Right lobe of liver (tissue), 6 donors: ENCODE results near the gene VPS13A. TPM values are rescaled to one million over a fixed set of nuclear protein-coding genes. Genes with fewer than 3 reads are reported as not detected.

Experiments used
- ATAC-seq, 4 donors: fragments of 200-7000 bp; cut with Tn5 transposase; one replicate each; pipeline ENCODE4 v1.9.1; 2020; ENCODE audit warnings: mild to moderate bottlenecking in 4 of 4, moderate library complexity in 4 of 4
- DNase-seq, 3 donors: peaks; one replicate each; pipeline ENCODE4 v3.0.0-alpha.2; 2020
- H3K27ac ChIP-seq, 3 donors: fragments of 200-600 bp; one replicate each; pipeline ENCODE4 v1.8.0; 2022
- H3K27me3 ChIP-seq, 2 donors: fragments of 200-600 bp; one replicate each; pipeline ENCODE4 v1.8.0; 2022
- H3K36me3 ChIP-seq, 4 donors: fragments of 200-600 bp; sonication (generic) in 1 of 4; one replicate each; pipeline versions ENCODE4 v1.5.1 to v1.8.0; 2017 to 2022; ENCODE audit warnings: control low read depth in 1 of 4
- H3K4me1 ChIP-seq, 4 donors: fragments of 200-600 bp; sonication (generic) in 1 of 4; one replicate each; pipeline versions ENCODE4 v1.5.1 to v1.8.0; 2017 to 2022; ENCODE audit warnings: control low read depth in 1 of 4
- H3K4me3 ChIP-seq, 3 donors: fragments of 200-600 bp; one replicate each; pipeline ENCODE4 v1.8.0; 2022
- H3K9me3 ChIP-seq, 4 donors: fragments of 200-600 bp; sonication (generic) in 1 of 4; one replicate each; pipeline versions ENCODE4 v1.5.1 to v1.8.0; 2017 to 2022; ENCODE audit warnings: control low read depth in 1 of 4
- CTCF ChIP-seq, 4 donors: fragments of 200-600 bp in 3 of 4; fragments of 450-650 bp in 1 of 4; IDR thresholded peaks; one replicate each; pipeline versions ENCODE4 v1.5.1 to v1.8.0; 2016 to 2022; ENCODE audit warnings: antibody characterized with exemption in 4 of 4, mild to moderate bottlenecking in 2 of 4
- POLR2A ChIP-seq: fragments of 450-650 bp; IDR thresholded peaks from one replicate; pipeline ENCODE4 v1.6.1; 2017; ENCODE audit warnings: antibody characterized with exemption, mild to moderate bottlenecking
- WGBS: methylation state at CpG from one replicate; pipeline ENCODE4 v1.1.6; 2018; ENCODE audit warnings: low coverage, low lambda C conversion rate; ENCODE audit not compliant: insufficient coverage; ENCODE audit errors: missing lambda C conversion rate; 5-methylcytosine and 5-hydroxymethylcytosine counted together
- intact Hi-C, 2 donors: fragments of 100-400 bp; cut with DNase I; formaldehyde crosslinking; loops; one replicate each; pipeline versions ENCODE4 v1.11.2 to v1.14.1; 2022
- total RNA-seq, 6 experiments: library from RNA; depleted of rRNA in 2 of 6; stranded (reverse); fragments of >200 nt in 2 of 6; fragmentation: NEBNext Ultra II Directional in 3 of 6; extraction: Animal tissue kit (Norgen Biotek cat#: 25700) in 3 of 6; gene quantifications; one replicate each; pipeline versions ENCODE4 v1.1.0 to v1.2.4, GENCODE V29; 2016 to 2023
- donor health status: DM: no; HTN: yes; CAD: no.
- donor health status: DM: no; HTN: no; CAD: no.
- donor health status: DM: no; HTN: no; CAD: no.
- donor health status: DM: no; HTN: yes; CAD: no.
- donor health status: DM: no; HTN: yes; CAD: no.

VPS13A gene
- total RNA-seq, 6 experiments from 2014 or later, result 13.1 to 26.5 (median 20.0) TPM

- Histone ChIP-seq H3K4me3 (no peak overlapping the region), H3K27me3 (no peaks in the 10 kb centered on the region), H3K4me1 (no peaks in the 10 kb centered on the region), H3K36me3 (no peaks in the 10 kb centered on the region), H3K9me3 (no peaks in the 10 kb centered on the region), H3K27ac (no peak overlapping the region)
- no peak for ATAC-seq
- intact Hi-C loops, result no loop called here
- WGBS, result 93% methylated on average over 1 of the region's 1 CpG
- no peak for DNase-seq
- no peak for TF ChIP-seq POLR2A
Measured at GRCh38 chr9:77271023-77271690, 93.8 kb downstream of the VPS13A start.

- ATAC-seq (no peak), DNase-seq (no peak)
- intact Hi-C loops, result no loop called here
- no peaks in the 10 kb centered on the region for H3K9me3 ChIP-seq
- WGBS, result 93% methylated on average over 3 of the region's 3 CpGs
- no peaks in the 10 kb centered on the region for H3K36me3 ChIP-seq
- H3K4me1 ChIP-seq, result no peaks in the 10 kb centered on the region
- H3K4me3 ChIP-seq, result no peak overlapping the region
- no peaks in the 10 kb centered on the region for H3K27me3 ChIP-seq
- H3K27ac ChIP-seq, result no peak overlapping the region
- TF ChIP-seq POLR2A (no peak), CTCF (IDR thresholded peaks at IDR 0.05) (no peak)
Measured at GRCh38 chr9:77276799-77277198, 99.5 kb downstream of the VPS13A start.

- H3K27me3 ChIP-seq, result no peaks in the 10 kb centered on the region
- TF ChIP-seq POLR2A, result no peak
- TF ChIP-seq CTCF (IDR thresholded peaks at IDR 0.05), result no peak
- 70% methylated on average over 3 of the region's 3 CpGs for WGBS
- H3K9me3 ChIP-seq, result no peaks in the 10 kb centered on the region
- no peak overlapping the region for H3K4me3 ChIP-seq
- intact Hi-C loops, result no loop called here
- H3K36me3 ChIP-seq, result peaks cover 0 to 6% (median 0%) of the 10 kb centered on the region in 4 donors
- DNase-seq, result no peak
- no peaks in the 10 kb centered on the region for H3K4me1 ChIP-seq
- ATAC-seq, result no peak
- H3K27ac ChIP-seq, result no peak overlapping the region
Measured at GRCh38 chr9:77277719-77278118, 100.4 kb downstream of the VPS13A start.

- Histone ChIP-seq H3K4me3 (no peak overlapping the region), H3K4me1 (no peaks in the 10 kb centered on the region), H3K9me3 (no peaks in the 10 kb centered on the region), H3K27me3 (no peaks in the 10 kb centered on the region), H3K36me3 (peaks cover 0 to 10% (median 0%) of the 10 kb centered on the region in 4 donors), H3K27ac (no peak overlapping the region)
- no peak for ATAC-seq
- DNase-seq, result no peak
- TF ChIP-seq CTCF (IDR thresholded peaks at IDR 0.05), result no peak
- no peak for TF ChIP-seq POLR2A
- 76% methylated on average over 2 of the region's 2 CpGs for WGBS
- intact Hi-C loops, result no loop called here
Measured at GRCh38 chr9:77283991-77284390, 106.7 kb downstream of the VPS13A start.

GRCh38 chr9:77284616-77285015 is 107.3 kb downstream of the VPS13A start:
- Histone ChIP-seq H3K4me3 (no peak overlapping the region), H3K36me3 (peaks cover 0 to 10% (median 0%) of the 10 kb centered on the region in 4 donors), H3K27me3 (no peaks in the 10 kb centered on the region), H3K4me1 (no peaks in the 10 kb centered on the region), H3K9me3 (no peaks in the 10 kb centered on the region), H3K27ac (no peak overlapping the region)
- ATAC-seq (no peak), DNase-seq (no peak)
- TF ChIP-seq CTCF (IDR thresholded peaks at IDR 0.05), result no peak
- no peak for TF ChIP-seq POLR2A
- WGBS, result 94% methylated on average over 7 of the region's 7 CpGs
- intact Hi-C loops, result no loop called here
